GM12878 (cell line): ENCODE measurements around the gene RASSF10. TPM values are rescaled to one million over a fixed set of nuclear protein-coding genes. Genes with fewer than 3 reads are reported as not detected.

Experiments
- ATAC-seq: fragments of 200-7000 bp; cut with Tn5 transposase; 3 replicates; pipeline ENCODE4 v1.9.1; 2020; ENCODE audit warnings: mild to moderate bottlenecking, moderate library complexity
- BruUV-seq: library from RNA; stranded (reverse); fragments of 400-500 nt; replicated peaks from 2 replicates; lab custom pipeline; 2021; lab: Mats Ljungman, UMichigan
- CTCF ChIA-PET: fragments of 300-600 bp; sonication (Branson Sonifier 250); formaldehyde crosslinking; extraction: SDS; loops from one replicate; lab custom pipeline; 2021; ENCODE audit warnings: inconsistent platforms; lab: Yijun Ruan, JAX
- POLR2A ChIA-PET: fragments of 350-600 bp; formaldehyde crosslinking; extraction: SDS; loops from one replicate; lab custom pipeline; 2021; ENCODE audit warnings: inconsistent platforms; lab: Charles Lee
- RAD21 ChIA-PET: fragments of 300-600 bp; sonication (Branson Sonifier 250); formaldehyde crosslinking; loops from one replicate; lab custom pipeline; 2023; ENCODE audit warnings: antibody characterized with exemption; ENCODE audit not compliant: unreplicated experiment; lab: Charles Lee
- SMC1A ChIA-PET: fragments of 300-600 bp; sonication (Branson Sonifier 250); formaldehyde crosslinking; loops from one replicate; lab custom pipeline; 2023; ENCODE audit not compliant: unreplicated experiment, uncharacterized antibody; lab: Charles Lee
- DNase-seq: peaks from one replicate; pipeline ENCODE4 v3.0.0-alpha.2; 2011; ENCODE audit warnings: low read depth, low spot score
- FAIRE-seq: peaks from 3 replicates; lab custom pipeline; 2011; peaks lifted over from hg19 to GRCh38; lab: Jason Lieb, UNC
- H2AFZ ChIP-seq: 2 replicates; pipeline ENCODE4 v1.6.0; 2011; ENCODE audit warnings: low read depth, low read length, control low read depth; ENCODE audit not compliant: control insufficient read depth
- H3K27ac ChIP-seq: 2 replicates; pipeline ENCODE4 v1.5.1; 2011; ENCODE audit warnings: control low read depth; ENCODE audit not compliant: control insufficient read depth, insufficient read depth
- H3K27me3 ChIP-seq, 2 experiments: replicated peaks in 1 of 2; 2 replicates each; pipeline versions ENCODE4 v1.6.0 to v1.6.1; 2011; ENCODE audit warnings: low read length in 1 of 2; ENCODE audit not compliant: control insufficient read depth in 2 of 2, insufficient read depth in 2 of 2
- H3K36me3 ChIP-seq, 2 experiments: 2 replicates each; pipeline ENCODE4 v1.5.1; 2011; ENCODE audit warnings: low read length in 1 of 2; ENCODE audit not compliant: control insufficient read depth in 2 of 2, insufficient read depth in 2 of 2
- H3K4me1 ChIP-seq: 2 replicates; pipeline ENCODE4 v1.6.1; 2011; ENCODE audit warnings: mild to moderate bottlenecking, low read length, moderate library complexity, mixed read lengths; ENCODE audit not compliant: control insufficient read depth, insufficient read depth
- H3K4me2 ChIP-seq: 2 replicates; pipeline ENCODE4 v1.6.0; 2011; ENCODE audit warnings: control low read depth; ENCODE audit not compliant: control insufficient read depth, insufficient read depth
- H3K4me3 ChIP-seq: fragments of 200-600 bp; sonication (generic); 2 replicates; pipeline ENCODE4 v1.5.1; 2016
- H3K79me2 ChIP-seq: 2 replicates; pipeline ENCODE4 v1.6.0; 2011; ENCODE audit warnings: low read length; ENCODE audit not compliant: control insufficient read depth, insufficient read depth
- H3K9ac ChIP-seq: 2 replicates; pipeline ENCODE4 v1.8.0; 2011; ENCODE audit warnings: low read length, control low read depth, mixed read lengths; ENCODE audit not compliant: control insufficient read depth, insufficient read depth
- H3K9me3 ChIP-seq: replicated peaks from 3 replicates; pipeline ENCODE4 v1.5.1; 2011; ENCODE audit warnings: mild to moderate bottlenecking, low read length; ENCODE audit not compliant: control insufficient read depth, insufficient read depth
- H4K20me1 ChIP-seq: 2 replicates; pipeline ENCODE4 v1.6.0; 2011; ENCODE audit not compliant: control insufficient read depth, insufficient read depth
- ASH2L ChIP-seq: fragments of 300-600, 200-600 bp; sonication (generic); IDR thresholded peaks from 2 replicates; pipeline ENCODE4 v1.6.1; 2017; ENCODE audit warnings: low read depth, mild to moderate bottlenecking, borderline replicate concordance
- E4F1 ChIP-seq: fragments of 450-650 bp; IDR thresholded peaks from 2 replicates; pipeline ENCODE4 v1.6.1; 2018; ENCODE audit warnings: borderline replicate concordance, mild to moderate bottlenecking; ENCODE audit not compliant: partially characterized antibody
- GABPA ChIP-seq: IDR thresholded peaks from 2 replicates; pipeline ENCODE4 v1.6.1; 2014; ENCODE audit warnings: antibody characterized with exemption, low read depth, mild to moderate bottlenecking, inconsistent platforms
- NFYA ChIP-seq: IDR thresholded peaks from 2 replicates; pipeline ENCODE4 v1.6.1; 2011; ENCODE audit warnings: low read depth, mild to moderate bottlenecking, low read length, improper control_type of control experiment, borderline replicate concordance
- NR2F1 ChIP-seq: fragments of 450-650 bp; conservative IDR thresholded peaks from 2 replicates; pipeline ENCODE4 v1.6.1; 2017; ENCODE audit warnings: mild to moderate bottlenecking
- PRDM15 ChIP-seq: fragments of 450-650 bp; formaldehyde crosslinking; IDR thresholded peaks from 2 replicates; pipeline ENCODE4 v1.4.0; 2020; ENCODE audit warnings: mild to moderate bottlenecking, moderate library complexity
- SMC3 ChIP-seq: IDR thresholded peaks from 2 replicates; pipeline ENCODE4 v1.6.1; 2011; ENCODE audit warnings: low read length, improper control_type of control experiment, borderline replicate concordance
- ZBTB11 ChIP-seq: fragments of 450-650 bp; formaldehyde crosslinking; IDR thresholded peaks from 2 replicates; pipeline ENCODE4 v1.5.0; 2022; ENCODE audit warnings: mild to moderate bottlenecking, missing genetic modification characterization
- WGBS: methylation state at CpG from one replicate; pipeline ENCODE4 v1.1.6; 2016; ENCODE audit warnings: low lambda C conversion rate; ENCODE audit not compliant: insufficient replicate concordance, insufficient coverage; ENCODE audit errors: missing lambda C conversion rate; 5-methylcytosine and 5-hydroxymethylcytosine counted together
- in situ Hi-C: fragments of 300-500 bp; cut with MboI; formaldehyde crosslinking; loops from 9 replicates; pipeline ENCODE4 v1.14.3; 2018; ENCODE audit warnings: mixed read lengths
- intact Hi-C: fragments of 100-400 bp; cut with micrococcal nuclease; formaldehyde crosslinking; loops from one replicate; pipeline ENCODE4 v1.14.2; 2022; ENCODE audit not compliant: unreplicated experiment
- polyA plus RNA-seq, 11 experiments: library from polyadenylated mRNA; depleted of rRNA in 4 of 11; unstranded in 6 of 11; stranded (reverse) in 5 of 11; fragments of >200 nt; fragmentation: Nextera tagmentation in 4 of 11; fragmentation: Illumina TruSeq in 1 of 11; extraction: Ambion mirVana in 4 of 11; extraction: Trizol in 1 of 11; gene quantifications; 1 replicate in 1 of 11; 2 replicates in 10 of 11; pipeline versions ENCODE4 v1.2.1 to v1.2.3, GENCODE V29; 2011 to 2016; ENCODE audit warnings: inconsistent platforms in 2 of 11, missing spikeins in 2 of 11, low read depth in 1 of 11
- total RNA-seq, 4 experiments: library from RNA; depleted of rRNA in 3 of 4; stranded (reverse); fragments of >200 nt in 3 of 4; fragmentation: Illumina TruSeq in 1 of 4; extraction: Trizol in 1 of 4; gene quantifications; 2 replicates each; pipeline versions ENCODE4 v1.2.1 to v1.2.3, GENCODE V29; 2013 to 2021

RASSF10 gene
- total and polyA plus RNA-seq, 10 of the 15 experiments (the other 5 are each of a cell fraction or from before 2014, with no cell fraction given): 0.03 to 0.23 (median 0.09) TPM; not detected in 6

GRCh38 chr11:13043912-13044628 is 35.0 kb downstream of the RASSF10 start:
- no peak overlapping the region for H3K9ac ChIP-seq
- in situ Hi-C loops: no loop called here
- H3K4me3 ChIP-seq: no peak overlapping the region
- no peaks in the 10 kb centered on the region for H3K36me3 ChIP-seq
- WGBS: 36% methylated on average over 4 of the region's 4 CpGs
- no peak for DNase-seq
- CTCF ChIA-PET: interaction anchor here (1.0 kb wide), 1 partner anchor 107 kb away, joined by 3 read pairs; no protein-coding TSS in a partner anchor
- H3K27me3 ChIP-seq: no peaks in the 10 kb centered on the region
- FAIRE-seq: no peak
- TF ChIP-seq SMC3 (no peak), NR2F1 (no peak), GABPA (no peak), PRDM15 (CRISPR knock-in tag) (no peak), ASH2L (no peak), E4F1 (no peak), NFYA (no peak), ZBTB11 (no peak)
- TF ChIP-seq, all 136 proteins: peak for 0
- Histone ChIP-seq H3K27ac (no peak overlapping the region), H3K79me2 (no peaks in the 10 kb centered on the region), H2AFZ (no peak overlapping the region), H4K20me1 (no peaks in the 10 kb centered on the region), H3K4me1 (no peaks in the 10 kb centered on the region), H3K9me3 (no peaks in the 10 kb centered on the region), H3K4me2 (no peak overlapping the region)
- no TSS peak for BruUV-seq
- ChIA-PET SMC1A (interaction anchor here (0.7 to 1.0 kb wide), 2 partner anchors 10 to 23 kb away, joined by 3 to 4 read pairs; no protein-coding TSS in a partner anchor), RAD21 (no interaction called here), POLR2A (no interaction called here)
- 0 out of 3 replicates have a peak, but pooled peaks have one; percentile 17 for ATAC-seq
- intact Hi-C loops: no loop called here
